Measurements from ENCODE around the gene SMG9. TPM values are rescaled to one million over a fixed set of nuclear protein-coding genes. Genes with fewer than 3 reads are reported as not detected.
A peak's percentile ranks its signal among the peaks of the same experiment; 100 is the strongest.

Gene SMG9
- total RNA-seq, 6 experiments from 2014 or later = 29.8 to 39.4 (median 32.0) TPM

DNA sequence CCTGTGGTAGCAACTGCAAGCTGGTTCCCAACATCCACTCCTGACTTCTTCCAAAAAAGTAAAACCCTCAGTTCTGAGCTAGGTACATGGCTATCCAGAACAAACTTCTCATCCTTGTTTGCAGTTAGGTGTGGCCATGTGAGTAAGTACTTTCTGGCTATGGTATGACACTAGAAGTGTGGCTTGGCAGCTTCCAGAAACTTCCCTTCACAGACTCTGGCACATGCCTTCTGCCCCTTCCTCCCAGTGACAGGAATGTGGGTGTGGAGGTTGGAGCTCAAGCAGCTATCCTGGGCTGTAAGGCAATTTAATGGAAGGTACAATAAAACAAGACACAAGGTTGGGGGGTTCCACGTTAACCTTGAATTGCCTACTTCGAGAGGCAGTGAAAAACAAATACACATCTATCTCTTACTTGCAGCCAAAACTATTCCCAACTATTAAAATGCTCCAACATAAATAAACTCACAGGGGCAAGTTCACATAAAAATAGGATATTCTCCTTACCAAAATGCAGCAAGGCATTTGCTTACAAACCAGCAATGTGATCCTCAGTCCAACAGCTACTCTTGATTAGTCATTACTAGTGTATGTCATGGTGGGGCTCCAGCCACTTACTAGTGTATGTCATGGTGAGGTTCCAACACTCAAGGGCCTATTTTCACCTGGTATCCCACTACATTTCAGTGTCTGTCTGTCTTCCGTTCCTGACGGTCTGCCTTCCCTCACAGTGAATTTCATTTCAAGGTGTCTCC lies 3.1 kb downstream of the SMG9 start:
- H3K36me3 Mint-ChIP-seq (ENCODE audit: low read depth) = peaks cover 42% of the 10 kb centered on the region
- peaks cover 1% of the 10 kb centered on the region for H3K27me3 Mint-ChIP-seq (ENCODE audit: insufficient read depth)
- TF ChIP-seq, protein P1, sequence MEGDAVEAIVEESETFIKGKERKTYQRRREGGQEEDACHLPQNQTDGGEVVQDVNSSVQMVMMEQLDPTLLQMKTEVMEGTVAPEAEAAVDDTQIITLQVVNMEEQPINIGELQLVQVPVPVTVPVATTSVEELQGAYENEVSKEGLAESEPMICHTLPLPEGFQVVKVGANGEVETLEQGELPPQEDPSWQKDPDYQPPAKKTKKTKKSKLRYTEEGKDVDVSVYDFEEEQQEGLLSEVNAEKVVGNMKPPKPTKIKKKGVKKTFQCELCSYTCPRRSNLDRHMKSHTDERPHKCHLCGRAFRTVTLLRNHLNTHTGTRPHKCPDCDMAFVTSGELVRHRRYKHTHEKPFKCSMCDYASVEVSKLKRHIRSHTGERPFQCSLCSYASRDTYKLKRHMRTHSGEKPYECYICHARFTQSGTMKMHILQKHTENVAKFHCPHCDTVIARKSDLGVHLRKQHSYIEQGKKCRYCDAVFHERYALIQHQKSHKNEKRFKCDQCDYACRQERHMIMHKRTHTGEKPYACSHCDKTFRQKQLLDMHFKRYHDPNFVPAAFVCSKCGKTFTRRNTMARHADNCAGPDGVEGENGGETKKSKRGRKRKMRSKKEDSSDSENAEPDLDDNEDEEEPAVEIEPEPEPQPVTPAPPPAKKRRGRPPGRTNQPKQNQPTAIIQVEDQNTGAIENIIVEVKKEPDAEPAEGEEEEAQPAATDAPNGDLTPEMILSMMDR (IDR thresholded peaks at IDR 0.05) = no peak
- peak overlapping the region; percentile 76 for H3K27ac Mint-ChIP-seq
- DNase-seq = peak; percentile 60
- H3K9me3 Mint-ChIP-seq = no peaks in the 10 kb centered on the region
- H3K4me3 Mint-ChIP-seq = peak overlapping the region; percentile 55
- peaks cover 45% of the 10 kb centered on the region for H3K4me1 Mint-ChIP-seq (ENCODE audit: low read depth)

DNA sequence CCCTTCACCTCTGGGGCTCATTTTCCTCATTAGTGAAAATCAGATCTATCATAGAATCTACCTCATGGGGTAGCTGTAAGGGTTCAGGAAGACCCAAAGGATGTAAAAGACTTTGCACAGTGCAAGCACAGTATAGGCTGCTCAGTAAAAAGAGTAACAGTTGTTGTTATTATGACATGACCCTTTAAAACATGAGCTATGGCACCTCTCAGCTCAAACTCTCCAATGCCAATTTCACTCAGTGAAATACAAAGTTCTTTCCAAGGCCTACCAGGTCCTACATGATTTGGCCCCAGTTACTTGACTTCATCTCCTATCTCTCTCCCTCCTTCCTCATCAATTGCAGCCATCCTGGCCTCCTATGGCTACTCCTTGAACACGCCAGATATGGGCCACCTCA lies 4.9 kb downstream of the SMG9 start:
- no peak for DNase-seq
- Mint-ChIP-seq H3K4me3 (no peak overlapping the region), H3K9me3 (no peaks in the 10 kb centered on the region), H3K4me1 (ENCODE audit: low read depth) (peaks cover 34% of the 10 kb centered on the region), H3K27ac (no peak overlapping the region), H3K36me3 (ENCODE audit: low read depth) (peaks cover 38% of the 10 kb centered on the region), H3K27me3 (ENCODE audit: insufficient read depth) (peaks cover 1% of the 10 kb centered on the region)
- TF ChIP-seq, protein P1 (IDR thresholded peaks at IDR 0.05) = no peak

DNA sequence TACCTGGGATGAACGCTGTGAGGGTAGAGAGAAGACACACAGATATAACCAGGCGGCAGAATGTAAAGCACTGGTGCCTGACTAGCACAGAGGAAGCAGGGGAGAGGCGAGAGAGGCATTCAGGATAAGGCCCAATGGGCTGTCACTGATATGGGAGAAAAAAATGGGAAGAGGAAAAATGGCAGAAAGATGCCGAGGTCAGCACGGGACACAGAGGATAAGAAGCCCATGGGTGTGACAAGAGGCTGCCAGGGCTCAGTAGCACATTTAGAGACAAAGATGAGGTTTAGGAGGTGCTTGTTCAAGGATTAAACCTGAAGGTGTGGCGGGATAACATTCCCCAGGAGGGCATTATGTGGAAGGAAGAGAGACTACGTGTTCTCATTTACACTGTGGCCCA lies 5.6 kb downstream of the SMG9 start:
- H3K36me3 Mint-ChIP-seq (ENCODE audit: low read depth) = peaks cover 41% of the 10 kb centered on the region
- peaks cover 1% of the 10 kb centered on the region; the same call in 1 of the 2 replicates for H3K27me3 Mint-ChIP-seq (ENCODE audit: insufficient read depth)
- no peaks in the 10 kb centered on the region for H3K9me3 Mint-ChIP-seq
- no peak overlapping the region for H3K27ac Mint-ChIP-seq
- H3K4me3 Mint-ChIP-seq = no peak overlapping the region
- TF ChIP-seq, protein P1 (IDR thresholded peaks at IDR 0.05) = no peak
- no peak for DNase-seq
- H3K4me1 Mint-ChIP-seq (ENCODE audit: low read depth) = peaks cover 38% of the 10 kb centered on the region

DNA sequence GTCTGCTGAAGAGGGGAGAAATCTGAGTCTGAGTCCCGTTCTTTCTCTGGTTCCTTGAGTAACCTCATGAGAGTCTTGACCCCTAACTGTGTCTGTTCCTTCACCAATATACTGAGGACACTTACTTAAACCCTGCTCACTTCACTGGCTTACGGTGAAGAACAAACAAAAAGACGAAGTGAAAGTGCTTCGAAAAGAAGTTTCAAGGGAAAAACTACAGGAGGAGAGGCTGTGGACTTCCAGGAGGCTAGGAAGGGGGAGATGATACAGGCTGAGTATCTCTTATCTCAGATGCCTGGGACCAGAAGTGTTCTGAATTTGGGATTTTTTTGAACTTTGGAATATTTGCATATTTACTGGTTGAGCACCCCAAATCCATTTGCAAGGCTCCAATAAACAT lies 6.1 kb downstream of the SMG9 start:
- TF ChIP-seq, protein P1 (IDR thresholded peaks at IDR 0.05) = no peak
- H3K27me3 Mint-ChIP-seq (ENCODE audit: insufficient read depth) = peaks cover 1% of the 10 kb centered on the region; the same call in 1 of the 2 replicates
- H3K4me3 Mint-ChIP-seq = no peak overlapping the region
- DNase-seq = no peak
- peaks cover 43% of the 10 kb centered on the region for H3K4me1 Mint-ChIP-seq (ENCODE audit: low read depth)
- H3K27ac Mint-ChIP-seq = no peak overlapping the region
- H3K9me3 Mint-ChIP-seq = no peaks in the 10 kb centered on the region
- H3K36me3 Mint-ChIP-seq (ENCODE audit: low read depth) = peaks cover 46% of the 10 kb centered on the region

DNA sequence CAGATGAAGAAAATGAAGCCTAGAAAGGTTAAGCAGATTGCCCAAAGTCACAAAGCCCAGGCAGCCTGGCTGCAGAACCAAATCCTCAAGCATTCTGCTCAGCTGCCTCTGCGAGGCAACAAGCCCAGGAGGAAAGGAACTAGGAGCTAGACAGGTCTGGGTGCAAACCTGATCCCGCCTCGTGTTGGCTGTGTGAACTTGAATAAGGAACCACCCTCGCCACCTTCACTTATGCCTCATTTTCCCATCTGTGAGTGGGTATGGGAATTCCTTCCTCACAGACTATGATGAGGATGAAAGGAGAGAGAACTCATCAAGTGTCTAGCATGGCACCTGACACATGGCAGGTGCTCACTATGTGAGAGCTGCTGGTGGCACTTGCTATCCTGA lies 6.6 kb downstream of the SMG9 start:
- Mint-ChIP-seq H3K27me3 (ENCODE audit: insufficient read depth) (peaks cover 1% of the 10 kb centered on the region; the same call in 1 of the 2 replicates), H3K36me3 (ENCODE audit: low read depth) (peaks cover 48% of the 10 kb centered on the region), H3K27ac (no peak overlapping the region), H3K4me1 (ENCODE audit: low read depth) (peaks cover 45% of the 10 kb centered on the region), H3K9me3 (no peaks in the 10 kb centered on the region), H3K4me3 (no peak overlapping the region)
- DNase-seq = no peak
- TF ChIP-seq, protein P1 (IDR thresholded peaks at IDR 0.05) = no peak

Measured in HFFc6 (cell line).